ENCODE measurements around the gene PPP3CB. TPM values are rescaled to one million over a fixed set of nuclear protein-coding genes. Genes with fewer than 3 reads are reported as not detected.

Gene PPP3CB
- total and polyA plus RNA-seq, 9 donors, result 31.2 to 78.2 (median 55.0) TPM

DNA sequence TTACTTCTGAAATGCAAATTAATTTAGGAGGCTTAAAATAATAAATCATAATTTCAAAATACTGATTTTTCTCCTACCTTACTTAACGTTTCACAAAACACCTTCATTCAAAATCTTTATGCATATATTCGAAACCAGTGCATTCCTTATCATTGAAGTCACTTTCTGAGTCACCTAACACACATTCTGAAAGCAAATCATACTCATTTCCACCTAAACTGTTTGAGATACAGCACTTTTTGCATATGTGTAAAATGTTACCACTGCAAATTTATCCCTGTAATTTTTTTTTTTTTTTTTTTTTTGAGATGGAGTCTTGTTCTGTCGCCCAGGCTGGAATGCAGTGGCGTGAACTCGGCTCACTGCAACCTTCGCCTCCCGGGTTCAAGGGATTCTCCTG is 15.7 kb downstream of the PPP3CB start:
- no peaks in the 10 kb centered on the region for H3K9me3 ChIP-seq
- no peaks in the 10 kb centered on the region for H3K36me3 ChIP-seq
- H3K4me3 ChIP-seq, result no peak overlapping the region
- no peak overlapping the region for H3K27ac ChIP-seq
- H3K27me3 ChIP-seq, result no peaks in the 10 kb centered on the region
- DNase-seq, result no peak
- no peaks in the 10 kb centered on the region for H3K4me1 ChIP-seq (ENCODE audit: insufficient read depth)
- intact Hi-C loops (cut with DNase I), result no loop called here
- WGBS, 3 donors, result 80 to 81% (median 81%) methylated on average over 7 of the region's 7 CpGs
- TF ChIP-seq POLR2A (IDR thresholded peaks at IDR 0.05) (no peak), EP300 (IDR thresholded peaks at IDR 0.05) (no peak), CTCF (IDR thresholded peaks at IDR 0.05) (no peak)

DNA sequence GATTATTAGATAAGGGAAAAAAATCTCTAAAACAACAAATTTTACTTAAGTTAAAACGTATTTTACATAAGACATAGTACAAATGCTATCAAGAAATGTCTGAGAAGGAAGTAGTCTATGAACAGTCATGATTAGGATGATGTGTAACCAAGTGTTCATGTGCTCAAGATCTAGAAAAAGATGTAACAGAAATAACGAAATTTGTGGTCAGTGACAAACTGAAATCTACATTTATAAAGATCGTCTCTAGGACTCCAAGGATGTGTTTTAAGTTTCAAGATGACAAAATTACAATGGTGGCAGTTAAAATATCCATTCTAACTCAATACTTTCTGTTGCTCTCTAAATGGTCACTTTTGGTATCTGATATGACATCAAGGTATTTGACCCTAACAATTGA is 17.2 kb downstream of the PPP3CB start:
- Histone ChIP-seq H3K4me1 (ENCODE audit: insufficient read depth) (no peaks in the 10 kb centered on the region), H3K27ac (no peak overlapping the region), H3K9me3 (no peaks in the 10 kb centered on the region), H3K27me3 (no peaks in the 10 kb centered on the region), H3K4me3 (no peak overlapping the region), H3K36me3 (no peaks in the 10 kb centered on the region)
- DNase-seq, result no peak
- 83 to 85% (median 84%) methylated on average over 3 of the region's 3 CpGs for WGBS, 3 donors
- intact Hi-C loops (cut with DNase I), result no loop called here
- no peak for TF ChIP-seq EP300 (IDR thresholded peaks at IDR 0.05)
- TF ChIP-seq CTCF (IDR thresholded peaks at IDR 0.05), result no peak
- no peak for TF ChIP-seq POLR2A (IDR thresholded peaks at IDR 0.05)

GRCh38 chr10:73471226-73471625 is 24.6 kb downstream of the PPP3CB start:
- Histone ChIP-seq H3K27ac (no peak overlapping the region), H3K9me3 (no peaks in the 10 kb centered on the region)

DNA sequence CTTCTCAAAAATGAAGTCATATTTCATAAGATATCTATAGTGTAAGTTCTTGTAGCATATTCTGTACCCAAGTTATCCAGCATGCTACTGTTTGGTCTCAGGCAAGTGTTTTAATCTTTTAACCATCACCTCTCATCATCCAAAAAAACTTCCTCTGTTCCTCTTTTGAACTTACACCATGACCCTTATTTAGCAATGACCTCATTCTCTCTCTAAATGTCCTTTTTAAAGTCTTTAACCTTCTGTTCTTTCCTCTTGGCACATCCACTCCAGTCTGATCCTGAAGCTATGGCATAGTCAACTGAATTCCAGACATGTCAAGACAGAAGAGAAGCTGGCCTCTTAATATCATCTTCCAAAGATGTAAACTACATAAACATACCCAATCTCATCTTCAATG is 26.2 kb downstream of the PPP3CB start:
- H3K27ac ChIP-seq, result no peak overlapping the region
- DNase-seq, result no peak
- no peak overlapping the region for H3K4me3 ChIP-seq
- H3K27me3 ChIP-seq, result no peaks in the 10 kb centered on the region
- no peaks in the 10 kb centered on the region for H3K4me1 ChIP-seq (ENCODE audit: insufficient read depth)
- H3K36me3 ChIP-seq, result no peaks in the 10 kb centered on the region
- no peak for TF ChIP-seq POLR2A (IDR thresholded peaks at IDR 0.05)
- TF ChIP-seq CTCF (IDR thresholded peaks at IDR 0.05), result no peak
- no peak for TF ChIP-seq EP300 (IDR thresholded peaks at IDR 0.05)
- H3K9me3 ChIP-seq, result no peaks in the 10 kb centered on the region
- intact Hi-C loops (cut with DNase I), result no loop called here

More at GRCh38 chr10:73471226-73471625, 24.6 kb downstream of the PPP3CB start:
- DNase-seq, result no peak
- no peak overlapping the region for H3K4me3 ChIP-seq
- H3K4me1 ChIP-seq (ENCODE audit: insufficient read depth), result no peaks in the 10 kb centered on the region
- TF ChIP-seq CTCF (IDR thresholded peaks at IDR 0.05) (no peak), EP300 (IDR thresholded peaks at IDR 0.05) (no peak), POLR2A (IDR thresholded peaks at IDR 0.05) (no peak)
- WGBS, 3 donors, result 51 to 60% (median 58%) methylated on average over 3 of the region's 3 CpGs
- no peaks in the 10 kb centered on the region for H3K27me3 ChIP-seq
- intact Hi-C loops (cut with DNase I), result no loop called here
- no peaks in the 10 kb centered on the region for H3K36me3 ChIP-seq

- Histone ChIP-seq H3K27ac (no peak overlapping the region), H3K4me1 (ENCODE audit: insufficient read depth) (no peaks in the 10 kb centered on the region), H3K4me3 (no peak overlapping the region), H3K27me3 (no peaks in the 10 kb centered on the region), H3K9me3 (no peaks in the 10 kb centered on the region), H3K36me3 (no peaks in the 10 kb centered on the region)
- 35 to 77% (median 43%) methylated on average over 2 of the region's 2 CpGs for WGBS, 3 donors
- intact Hi-C loops (cut with DNase I), result no loop called here
- no peak for TF ChIP-seq CTCF (IDR thresholded peaks at IDR 0.05)
- TF ChIP-seq POLR2A (IDR thresholded peaks at IDR 0.05), result no peak
- TF ChIP-seq EP300 (IDR thresholded peaks at IDR 0.05), result no peak
- DNase-seq, result no peak
Measured at GRCh38 chr10:73467206-73467605, 28.6 kb downstream of the PPP3CB start.

Measured in ovary (tissue), 9 donors.